GM12875 (cell line): Measurements from ENCODE around the gene PDE11A.
"Not testable (repeated sequence)": the region's sequence is repeated elsewhere in the genome, so short reads cannot be mapped to it uniquely, and the experiment has no call there.

Experiments
- H3K4me3 ChIP-seq: one replicate; pipeline ENCODE4 v1.5.1; 2011; ENCODE audit warnings: low read depth, low read length, control low read depth
- TF ChIP-seq, protein P1 (sequence below): IDR thresholded peaks from 2 replicates; pipeline ENCODE4 v1.5.1; 2011; ENCODE audit warnings: low read depth, mild to moderate bottlenecking, control low read depth, inconsistent platforms, low read length, moderate library complexity, borderline replicate concordance; ENCODE audit not compliant: insufficient read depth

Gene PDE11A

DNA sequence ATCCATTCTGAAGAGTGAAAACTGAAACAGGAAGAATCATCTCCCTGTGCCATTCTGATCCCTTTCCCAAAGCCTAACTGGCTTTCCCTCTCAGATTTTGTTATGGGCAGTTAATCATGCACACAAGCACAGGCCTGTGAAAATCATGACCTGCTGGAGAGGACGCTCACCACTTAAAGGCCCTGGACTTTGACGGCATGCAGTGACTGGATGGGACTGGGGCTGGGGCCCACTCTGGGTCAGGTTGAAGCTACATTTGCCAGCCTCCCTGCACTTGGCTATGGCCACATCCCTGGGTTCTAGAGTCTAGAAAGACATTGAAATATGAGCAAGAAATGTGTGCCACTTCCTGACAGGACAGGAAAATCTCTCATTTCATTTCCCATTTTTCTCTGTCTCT is 12.9 kb downstream of the PDE11A start:
- TF ChIP-seq, protein P1, sequence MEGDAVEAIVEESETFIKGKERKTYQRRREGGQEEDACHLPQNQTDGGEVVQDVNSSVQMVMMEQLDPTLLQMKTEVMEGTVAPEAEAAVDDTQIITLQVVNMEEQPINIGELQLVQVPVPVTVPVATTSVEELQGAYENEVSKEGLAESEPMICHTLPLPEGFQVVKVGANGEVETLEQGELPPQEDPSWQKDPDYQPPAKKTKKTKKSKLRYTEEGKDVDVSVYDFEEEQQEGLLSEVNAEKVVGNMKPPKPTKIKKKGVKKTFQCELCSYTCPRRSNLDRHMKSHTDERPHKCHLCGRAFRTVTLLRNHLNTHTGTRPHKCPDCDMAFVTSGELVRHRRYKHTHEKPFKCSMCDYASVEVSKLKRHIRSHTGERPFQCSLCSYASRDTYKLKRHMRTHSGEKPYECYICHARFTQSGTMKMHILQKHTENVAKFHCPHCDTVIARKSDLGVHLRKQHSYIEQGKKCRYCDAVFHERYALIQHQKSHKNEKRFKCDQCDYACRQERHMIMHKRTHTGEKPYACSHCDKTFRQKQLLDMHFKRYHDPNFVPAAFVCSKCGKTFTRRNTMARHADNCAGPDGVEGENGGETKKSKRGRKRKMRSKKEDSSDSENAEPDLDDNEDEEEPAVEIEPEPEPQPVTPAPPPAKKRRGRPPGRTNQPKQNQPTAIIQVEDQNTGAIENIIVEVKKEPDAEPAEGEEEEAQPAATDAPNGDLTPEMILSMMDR: no peak
- no peak overlapping the region for H3K4me3 ChIP-seq

DNA sequence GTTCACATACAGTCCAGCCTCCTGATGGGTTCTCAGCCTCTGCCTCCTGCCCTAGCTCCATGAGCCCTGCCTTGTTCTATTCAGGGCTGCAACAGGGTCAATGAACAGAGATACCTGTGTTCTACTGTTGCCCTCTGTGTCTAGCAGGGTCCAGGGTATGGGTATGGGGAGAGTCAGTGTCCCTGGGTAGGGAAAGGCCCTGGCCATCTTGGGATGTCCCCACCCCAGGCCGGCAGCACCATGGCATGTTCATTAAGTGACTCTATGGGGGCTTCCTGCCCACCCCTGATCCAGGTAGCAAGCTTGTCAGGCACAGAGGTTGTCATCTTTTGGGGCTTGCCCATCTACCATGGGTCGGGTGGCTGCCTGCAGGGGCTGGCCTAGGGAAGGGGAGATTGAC is 13.5 kb downstream of the PDE11A start:
- TF ChIP-seq, protein P1: no peak
- no peak overlapping the region for H3K4me3 ChIP-seq

- TF ChIP-seq, protein P1: no peak
- no peak overlapping the region for H3K4me3 ChIP-seq
These were observed 15.3 kb downstream of the PDE11A start for GRCh38 chr2:178057179-178057680.

DNA sequence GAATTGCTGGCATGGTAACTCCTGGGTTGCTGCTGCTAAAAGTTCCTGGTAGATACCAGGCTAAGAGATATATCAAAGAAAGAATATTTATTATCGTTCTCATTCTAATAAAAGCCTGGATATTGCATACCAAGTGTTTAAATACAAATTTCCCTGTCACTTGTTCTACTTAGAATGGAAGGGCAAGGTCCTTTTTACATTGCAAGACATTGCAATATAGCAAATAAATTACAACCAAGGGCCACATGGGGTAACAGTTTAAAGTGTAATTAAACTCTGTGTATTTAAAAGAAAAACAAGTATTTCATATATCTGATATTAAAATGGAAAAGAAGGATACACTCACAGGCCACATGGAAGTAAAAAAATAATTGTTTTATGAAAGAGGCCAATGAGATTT is 16.2 kb downstream of the PDE11A start:
- no peak overlapping the region for H3K4me3 ChIP-seq
- TF ChIP-seq, protein P1: no peak

DNA sequence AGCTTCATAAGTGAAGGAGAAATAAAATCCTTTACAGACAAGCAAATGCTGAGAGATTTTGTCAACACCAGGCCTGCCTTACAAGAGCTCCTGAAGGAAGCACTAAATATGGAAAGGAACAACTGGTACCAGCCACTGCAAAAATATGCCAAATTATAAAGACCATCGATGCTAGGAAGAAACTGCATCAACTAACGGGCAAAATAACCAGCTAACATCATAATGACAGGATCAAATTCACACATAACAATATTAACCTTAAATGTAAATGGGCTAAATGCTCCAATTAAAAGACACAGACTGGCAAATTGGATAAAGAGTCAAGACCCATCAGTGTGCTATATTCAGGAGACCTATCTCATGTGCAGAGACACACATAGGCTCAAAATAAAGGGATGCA is 21.3 kb downstream of the PDE11A start:
- not testable (repeated sequence) for H3K4me3 ChIP-seq

- no peak overlapping the region for H3K4me3 ChIP-seq
- TF ChIP-seq, protein P1: no peak
These were observed 25.2 kb downstream of the PDE11A start for GRCh38 chr2:178047391-178047790.

GRCh38 chr2:178044836-178045235 is 27.7 kb downstream of the PDE11A start:
- TF ChIP-seq, protein P1: no peak
- no peak overlapping the region for H3K4me3 ChIP-seq

GRCh38 chr2:178043266-178043665 is 29.3 kb downstream of the PDE11A start:
- no peak overlapping the region for H3K4me3 ChIP-seq
- TF ChIP-seq, protein P1: no peak

- H3K4me3 ChIP-seq: not testable (repeated sequence)
These were observed 39.0 kb downstream of the PDE11A start for GRCh38 chr2:178033583-178033982.
